GM12891 (cell line): Measurements from ENCODE around the gene STMN3.
A peak's percentile ranks its signal among the peaks of the same experiment; 100 is the strongest.

Source experiments
- DNase-seq: peaks from one replicate; pipeline ENCODE4 v3.0.0; 2011; ENCODE audit warnings: low spot score; ENCODE audit not compliant: insufficient read length
- FAIRE-seq: peaks from 2 replicates; lab custom pipeline; 2011; peaks lifted over from hg19 to GRCh38; lab: Jason Lieb, UNC
- PAX5 ChIP-seq: IDR thresholded peaks from 2 replicates; pipeline ENCODE4 v1.6.1; 2011; ENCODE audit warnings: low read length, moderate library complexity, mild to moderate bottlenecking; ENCODE audit not compliant: insufficient read depth, severe bottlenecking
- POLR2A ChIP-seq: IDR thresholded peaks from 2 replicates; pipeline ENCODE4 v1.6.1; 2011; ENCODE audit warnings: low read depth, low read length, control low read depth
- POLR2AphosphoS5 ChIP-seq: IDR thresholded peaks from 2 replicates; pipeline ENCODE4 v1.6.1; 2011; ENCODE audit warnings: low read depth, low read length, control low read depth
- POU2F2 ChIP-seq: IDR thresholded peaks from 2 replicates; pipeline ENCODE4 v1.6.1; 2011; ENCODE audit warnings: low read depth, mild to moderate bottlenecking, control low read depth, low read length, moderate library complexity
- SPI1 ChIP-seq: IDR thresholded peaks from 2 replicates; pipeline ENCODE4 v1.6.1; 2011; ENCODE audit warnings: low read depth, low read length, control low read depth
- TAF1 ChIP-seq: IDR thresholded peaks from 2 replicates; pipeline ENCODE4 v1.6.1; 2011; ENCODE audit warnings: low read depth, low read length, control low read depth

Gene STMN3

DNA sequence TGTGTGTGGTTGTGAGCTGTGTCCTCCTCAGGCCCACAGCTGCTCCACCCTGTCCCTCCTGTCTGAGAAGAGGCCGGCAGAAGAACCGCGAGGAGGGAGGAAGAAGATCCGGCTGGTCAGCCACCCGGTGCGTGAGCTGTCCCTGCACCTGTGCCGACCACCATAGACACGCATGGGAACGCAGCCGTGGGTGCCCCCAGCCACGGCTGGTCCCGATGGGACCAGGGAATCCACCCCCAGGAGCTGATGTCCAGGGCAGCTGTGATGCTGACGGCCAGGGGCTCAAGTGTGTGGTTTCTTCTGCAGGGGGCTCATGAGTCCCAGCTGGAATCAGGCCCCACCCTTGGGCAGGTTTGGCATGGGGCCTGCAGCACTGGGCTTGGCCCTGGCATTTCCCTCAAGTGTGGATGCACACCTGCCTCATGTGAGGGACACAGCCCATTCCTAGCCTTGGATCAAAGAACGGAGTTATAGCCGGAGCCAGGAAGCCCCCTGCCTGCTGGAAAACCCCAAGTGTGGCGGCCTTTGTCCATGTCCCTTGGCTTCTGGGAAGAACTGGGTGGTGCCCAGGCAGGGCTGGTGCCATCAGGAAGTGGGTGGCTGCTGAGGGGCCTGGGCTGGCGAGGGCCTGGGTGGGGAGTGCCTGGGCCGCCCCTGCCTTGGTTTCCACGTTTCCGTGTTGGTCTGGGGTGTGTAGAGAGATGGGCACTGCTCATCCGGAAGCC lies 38.6 kb upstream of the STMN3 start:
- no peak for FAIRE-seq
- TF ChIP-seq PAX5 (no peak), SPI1 (no peak), POLR2AphosphoS5 (no peak), POU2F2 (no peak), POLR2A (no peak), TAF1 (no peak)
- DNase-seq = no peak

DNA sequence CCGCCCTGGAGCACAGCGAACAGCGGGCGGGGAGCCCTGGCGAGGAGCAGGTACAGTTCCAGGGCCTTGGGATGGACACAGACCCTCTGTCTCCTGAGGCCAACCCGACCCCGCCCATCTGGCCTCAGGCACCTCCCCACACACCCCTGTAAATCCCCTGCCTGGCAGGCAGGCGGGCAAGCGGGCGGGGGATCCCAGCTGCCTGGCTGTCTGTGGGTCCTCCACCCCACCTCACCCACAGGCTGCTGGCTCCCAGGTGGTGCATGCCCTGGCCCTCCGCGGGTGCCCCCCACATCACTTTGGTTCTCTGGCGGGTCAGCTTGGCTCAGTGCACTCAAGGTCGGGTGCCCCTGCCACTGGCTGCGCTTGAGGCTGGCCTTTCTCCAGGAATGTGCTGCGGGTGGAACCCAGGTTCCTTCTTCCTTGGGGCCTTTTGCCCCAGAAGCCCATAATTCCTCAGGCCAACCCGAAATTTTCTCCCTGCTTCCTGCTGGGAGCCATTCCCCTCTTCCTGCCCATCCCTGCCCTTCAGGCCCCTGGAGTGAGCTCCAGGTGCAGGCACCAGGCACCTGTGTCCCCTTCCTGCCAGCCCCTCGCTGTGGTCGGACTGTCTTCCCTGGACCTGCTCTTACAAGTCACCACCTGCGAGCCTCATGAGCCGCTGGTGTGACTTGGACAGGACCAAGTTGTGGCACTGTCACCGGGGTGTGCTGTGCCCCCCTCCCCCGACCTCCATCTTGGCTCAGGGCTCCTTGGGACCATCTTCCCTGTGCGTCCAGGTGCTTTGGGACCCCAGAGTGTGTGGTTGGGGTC lies 37.9 kb upstream of the STMN3 start:
- FAIRE-seq (no peak), DNase-seq (peak; percentile 53)
- no peak for TF ChIP-seq POLR2A
- TF ChIP-seq POU2F2 = no peak
- TF ChIP-seq SPI1 = no peak
- TF ChIP-seq POLR2AphosphoS5 = no peak
- TF ChIP-seq TAF1 = no peak
- no peak for TF ChIP-seq PAX5

DNA sequence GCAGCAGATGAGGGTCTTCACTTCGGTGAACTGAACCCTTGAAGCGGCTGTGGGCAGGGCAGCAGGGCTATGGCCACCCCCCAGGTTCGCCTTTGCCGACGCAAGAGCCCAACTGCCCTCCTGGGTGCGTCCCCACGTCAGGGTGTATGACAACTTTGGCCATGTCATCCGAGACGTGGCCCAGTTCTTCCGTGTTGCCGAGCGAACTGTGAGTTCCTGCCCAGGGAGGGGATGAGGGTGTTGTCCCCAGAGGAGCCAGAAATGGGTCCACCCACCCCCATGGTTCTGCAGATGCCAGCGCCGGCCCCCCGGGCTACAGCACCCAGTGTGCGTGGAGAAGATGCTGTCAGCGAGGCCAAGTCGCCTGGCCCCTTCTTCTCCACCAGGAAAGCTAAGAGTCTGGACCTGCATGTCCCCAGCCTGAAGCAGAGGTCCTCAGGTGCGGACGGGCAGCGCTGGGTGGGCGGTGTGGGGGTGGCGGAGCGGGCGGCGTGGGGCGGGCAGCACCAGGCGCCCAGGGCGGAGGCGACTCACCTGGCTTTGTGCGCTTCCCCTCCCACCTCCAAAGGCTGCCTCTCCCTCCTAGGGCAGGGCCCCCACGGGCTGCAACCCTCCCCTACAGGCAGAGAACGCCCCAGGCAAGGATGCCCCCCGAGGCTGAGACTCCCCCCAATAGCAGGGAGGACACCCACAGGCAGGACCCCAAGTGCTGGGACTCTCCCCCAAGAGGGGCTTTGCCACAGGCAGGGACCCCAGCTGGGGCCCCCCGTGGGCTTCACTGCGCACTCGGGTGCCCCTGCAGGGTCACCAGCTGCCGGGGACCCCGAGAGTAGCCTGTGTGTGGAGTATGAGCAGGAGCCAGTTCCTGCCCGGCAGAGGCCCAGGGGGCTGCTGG lies 37.0 kb upstream of the STMN3 start:
- FAIRE-seq (no peak), DNase-seq (no peak)
- TF ChIP-seq POLR2AphosphoS5 (no peak), PAX5 (no peak), POU2F2 (no peak)

DNA sequence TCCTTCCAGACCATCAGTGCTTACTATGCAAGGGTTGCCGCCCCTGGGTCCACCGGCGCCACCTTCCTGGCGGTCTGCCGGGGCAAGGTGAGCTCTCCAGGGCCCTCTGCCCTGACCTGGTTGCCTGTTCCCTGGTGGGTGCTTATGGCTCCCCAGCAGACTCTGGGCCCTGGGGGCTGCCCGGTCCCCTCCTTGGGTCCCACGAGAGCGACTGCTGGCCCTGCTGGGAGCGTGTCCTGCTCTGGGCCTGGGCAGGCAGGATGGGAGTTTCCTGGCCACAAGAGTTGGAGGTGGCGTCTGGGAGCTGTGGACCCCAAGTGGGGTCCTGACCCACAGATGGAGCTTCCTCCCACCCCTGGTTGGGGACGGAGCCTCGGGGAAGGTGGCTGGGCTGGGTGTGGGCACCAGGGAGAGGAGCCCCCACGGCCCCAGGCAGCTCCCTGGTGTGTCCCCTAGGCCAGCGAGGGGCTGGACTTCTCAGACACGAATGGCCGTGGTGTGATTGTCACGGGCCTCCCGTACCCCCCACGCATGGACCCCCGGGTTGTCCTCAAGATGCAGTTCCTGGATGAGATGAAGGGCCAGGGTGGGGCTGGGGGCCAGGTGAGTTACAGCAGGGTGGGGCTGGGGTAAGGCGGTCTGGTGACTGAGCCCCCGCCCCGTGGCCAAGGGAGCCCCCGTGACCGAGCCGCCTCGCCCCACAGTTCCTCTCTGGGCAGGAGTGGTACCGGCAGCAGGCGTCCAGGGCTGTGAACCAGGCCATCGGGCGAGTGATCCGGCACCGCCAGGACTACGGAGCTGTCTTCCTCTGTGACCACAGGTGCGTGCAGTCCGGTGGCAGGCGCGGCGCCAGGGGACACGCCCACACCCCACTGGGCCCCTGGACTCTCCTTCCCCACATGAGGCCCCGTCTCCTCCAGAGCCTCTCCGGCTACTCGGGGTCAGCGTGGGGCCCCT lies 36.1 kb upstream of the STMN3 start:
- DNase-seq (no peak), FAIRE-seq (no peak)
- TF ChIP-seq POLR2A (no peak), POU2F2 (no peak)

DNA sequence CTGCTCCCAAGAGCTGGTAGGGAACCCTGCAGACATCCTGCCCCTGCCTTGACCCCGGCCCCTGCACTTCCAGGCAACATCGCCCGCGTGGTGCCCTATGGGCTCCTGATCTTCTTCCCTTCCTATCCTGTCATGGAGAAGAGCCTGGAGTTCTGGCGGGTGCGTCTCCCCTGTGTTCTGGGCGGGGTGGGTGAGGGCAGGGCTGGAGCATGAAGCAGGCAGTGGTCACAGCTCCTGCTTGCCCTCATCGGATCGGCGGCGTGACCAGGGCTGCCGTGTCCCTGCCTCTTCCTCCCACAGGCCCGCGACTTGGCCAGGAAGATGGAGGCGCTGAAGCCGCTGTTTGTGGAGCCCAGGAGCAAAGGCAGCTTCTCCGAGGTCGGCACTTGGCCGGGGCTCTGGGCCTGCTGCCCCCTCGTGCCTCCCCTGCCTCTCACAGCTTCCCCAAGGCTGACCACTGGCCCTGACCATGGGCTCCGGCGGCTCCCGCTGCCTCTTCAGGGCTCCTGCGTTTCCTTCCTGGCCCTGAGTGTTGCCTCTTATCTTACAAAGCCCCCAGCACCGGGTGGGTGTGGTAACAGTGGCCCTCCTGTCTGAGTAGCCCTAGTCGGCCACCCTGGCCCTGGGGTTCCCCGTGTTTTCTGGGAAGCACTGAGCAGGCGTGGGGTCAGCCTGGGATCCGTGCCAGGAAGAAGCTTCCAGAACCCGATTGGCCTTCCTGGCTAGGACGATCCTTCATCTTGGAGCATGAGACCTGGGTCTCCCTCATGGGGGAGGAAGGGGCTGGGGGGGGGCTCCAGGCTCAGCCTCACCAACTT lies 35.2 kb upstream of the STMN3 start:
- no peak for DNase-seq
- TF ChIP-seq SPI1 = no peak
- TF ChIP-seq TAF1 = no peak
- no peak for TF ChIP-seq PAX5
- TF ChIP-seq POU2F2 = no peak
- no peak for TF ChIP-seq POLR2A
- no peak for TF ChIP-seq POLR2AphosphoS5
- FAIRE-seq = no peak

DNA sequence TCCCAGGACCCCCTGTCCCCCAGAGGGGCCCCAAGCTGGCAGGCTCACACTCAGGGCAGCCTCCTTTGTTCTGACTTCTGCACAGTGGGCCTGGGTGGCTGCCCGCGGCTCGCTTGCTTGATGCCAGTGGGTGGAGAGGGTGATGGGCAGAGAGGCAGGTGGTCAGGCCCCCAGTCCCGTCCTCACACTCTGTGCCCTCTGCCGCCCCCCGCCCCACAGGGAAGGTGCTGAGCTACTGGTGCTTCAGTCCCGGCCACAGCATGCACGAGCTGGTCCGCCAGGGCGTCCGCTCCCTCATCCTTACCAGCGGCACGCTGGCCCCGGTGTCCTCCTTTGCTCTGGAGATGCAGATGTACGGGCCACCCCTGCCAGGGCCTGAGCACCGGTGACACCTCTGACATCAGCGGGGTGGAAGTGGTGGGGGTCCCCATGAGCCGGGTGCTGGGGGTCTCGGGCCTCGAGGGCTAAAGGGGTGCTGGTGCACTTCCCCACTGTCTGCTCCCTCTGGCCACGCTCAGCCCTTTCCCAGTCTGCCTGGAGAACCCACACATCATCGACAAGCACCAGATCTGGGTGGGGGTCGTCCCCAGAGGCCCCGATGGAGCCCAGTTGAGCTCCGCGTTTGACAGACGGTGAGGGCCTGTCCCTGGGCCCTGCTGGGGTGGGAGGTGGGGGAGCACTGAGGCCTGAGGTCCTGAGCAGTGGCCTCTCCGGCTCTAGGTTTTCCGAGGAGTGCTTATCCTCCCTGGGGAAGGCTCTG lies 34.4 kb upstream of the STMN3 start:
- DNase-seq = no peak
- no peak for FAIRE-seq
- TF ChIP-seq SPI1 = no peak
- TF ChIP-seq POU2F2 = no peak
- no peak for TF ChIP-seq PAX5
- no peak for TF ChIP-seq POLR2A
- TF ChIP-seq POLR2AphosphoS5 = no peak
- no peak for TF ChIP-seq TAF1

DNA sequence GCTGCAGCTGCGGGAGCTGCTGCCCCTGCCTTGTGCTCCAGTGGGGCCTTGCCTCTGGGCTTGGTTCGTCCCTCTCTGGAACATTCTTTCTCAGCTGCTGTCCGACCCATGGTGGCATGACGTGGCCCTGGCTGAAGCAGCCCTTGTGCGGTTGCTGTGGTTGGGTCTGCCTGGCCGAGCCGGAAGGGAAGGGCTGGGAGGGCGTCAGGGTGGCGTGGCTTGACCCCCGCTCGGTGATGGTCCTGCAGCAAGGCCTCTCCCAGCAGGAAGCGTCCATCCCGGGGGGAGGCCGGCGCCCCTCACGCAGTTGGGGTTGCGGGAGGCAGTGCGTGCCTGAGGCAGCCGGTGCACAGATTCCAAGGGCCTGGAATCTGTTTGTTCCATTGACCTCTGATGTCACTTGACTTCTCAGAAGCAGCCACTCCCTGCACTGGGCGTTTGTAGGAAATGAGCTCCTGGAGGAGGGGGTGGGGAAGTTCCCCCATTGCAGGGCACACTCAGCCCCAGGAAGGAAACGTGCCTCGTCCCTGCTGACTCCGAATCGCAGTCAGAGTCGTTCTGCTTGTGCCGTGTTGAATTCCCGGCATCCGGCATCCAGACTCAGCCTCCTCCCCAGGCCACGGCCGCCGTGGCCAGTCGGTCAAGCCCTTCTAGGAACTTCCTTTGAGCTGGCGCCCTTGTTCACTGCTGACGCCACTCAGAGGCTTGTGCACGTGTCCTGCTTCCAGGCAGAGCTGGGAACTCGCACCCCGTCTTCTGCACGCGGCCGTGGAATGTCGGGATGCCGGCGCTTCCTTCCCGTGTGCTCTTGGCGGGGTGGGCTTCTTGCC lies 33.5 kb upstream of the STMN3 start:
- DNase-seq = no peak
- no peak for FAIRE-seq
- TF ChIP-seq POU2F2 (no peak), PAX5 (no peak), SPI1 (no peak), TAF1 (no peak)
